GM12874 (cell line): ENCODE data around the gene DTX3L.

Experiments
- TF ChIP-seq, protein P1 (sequence below): IDR thresholded peaks from 2 replicates; pipeline ENCODE4 v1.5.1; 2011; ENCODE audit warnings: low read depth, mild to moderate bottlenecking, control low read depth, low read length, moderate library complexity; ENCODE audit not compliant: insufficient read depth

DTX3L gene

GRCh38 chr3:122548076-122548475 lies 16.1 kb upstream of the DTX3L start:
- TF ChIP-seq, protein P1, sequence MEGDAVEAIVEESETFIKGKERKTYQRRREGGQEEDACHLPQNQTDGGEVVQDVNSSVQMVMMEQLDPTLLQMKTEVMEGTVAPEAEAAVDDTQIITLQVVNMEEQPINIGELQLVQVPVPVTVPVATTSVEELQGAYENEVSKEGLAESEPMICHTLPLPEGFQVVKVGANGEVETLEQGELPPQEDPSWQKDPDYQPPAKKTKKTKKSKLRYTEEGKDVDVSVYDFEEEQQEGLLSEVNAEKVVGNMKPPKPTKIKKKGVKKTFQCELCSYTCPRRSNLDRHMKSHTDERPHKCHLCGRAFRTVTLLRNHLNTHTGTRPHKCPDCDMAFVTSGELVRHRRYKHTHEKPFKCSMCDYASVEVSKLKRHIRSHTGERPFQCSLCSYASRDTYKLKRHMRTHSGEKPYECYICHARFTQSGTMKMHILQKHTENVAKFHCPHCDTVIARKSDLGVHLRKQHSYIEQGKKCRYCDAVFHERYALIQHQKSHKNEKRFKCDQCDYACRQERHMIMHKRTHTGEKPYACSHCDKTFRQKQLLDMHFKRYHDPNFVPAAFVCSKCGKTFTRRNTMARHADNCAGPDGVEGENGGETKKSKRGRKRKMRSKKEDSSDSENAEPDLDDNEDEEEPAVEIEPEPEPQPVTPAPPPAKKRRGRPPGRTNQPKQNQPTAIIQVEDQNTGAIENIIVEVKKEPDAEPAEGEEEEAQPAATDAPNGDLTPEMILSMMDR, result no peak

GRCh38 chr3:122548619-122549018 lies 15.5 kb upstream of the DTX3L start:
- TF ChIP-seq, protein P1, result no peak

DNA sequence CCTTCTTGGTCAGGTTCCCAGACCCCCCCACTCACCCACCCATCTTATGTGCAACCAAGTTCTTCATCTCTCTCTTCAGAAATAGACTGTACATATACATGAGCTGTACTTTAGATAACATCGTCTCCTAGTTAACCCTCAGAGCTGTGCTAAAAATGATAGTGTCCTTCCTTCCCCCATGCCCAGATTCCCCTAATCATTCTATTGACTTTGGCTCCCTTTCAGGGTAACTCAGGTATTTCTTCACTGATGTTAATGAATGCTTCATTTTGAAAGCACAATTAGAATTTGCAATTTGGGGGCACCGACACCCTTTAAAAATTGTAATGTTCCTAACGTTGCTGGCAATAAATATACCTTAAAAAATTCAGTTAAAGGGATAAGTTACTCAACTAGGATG lies 11.0 kb upstream of the DTX3L start:
- TF ChIP-seq, protein P1, result no peak

GRCh38 chr3:122555275-122556071 lies 8.7 kb upstream of the DTX3L start:
- TF ChIP-seq, protein P1, result no peak

GRCh38 chr3:122557356-122557755 lies 6.8 kb upstream of the DTX3L start:
- TF ChIP-seq, protein P1, result no peak

- TF ChIP-seq, protein P1, result no peak
Measured at GRCh38 chr3:122558605-122559004, 5.5 kb upstream of the DTX3L start.

DNA sequence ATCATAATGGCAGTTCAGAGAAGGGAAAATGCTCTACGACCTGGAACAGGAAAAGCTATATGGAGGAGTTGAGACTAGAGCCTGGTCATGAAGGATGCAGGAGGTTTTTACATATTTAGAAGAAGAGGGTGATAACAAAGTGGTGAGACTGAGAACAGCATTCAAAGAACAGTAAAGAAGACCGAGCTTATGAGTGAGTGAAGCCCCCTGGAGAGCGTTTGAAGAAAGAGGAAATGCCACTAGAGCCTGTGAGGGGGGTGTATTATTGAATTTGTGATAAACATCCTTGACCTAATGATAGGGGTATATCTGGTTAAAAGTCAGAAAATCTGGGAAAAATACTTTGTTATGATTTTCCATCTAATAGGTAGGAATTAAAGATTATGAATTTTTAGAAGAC lies 4.2 kb upstream of the DTX3L start:
- TF ChIP-seq, protein P1, result no peak

DNA sequence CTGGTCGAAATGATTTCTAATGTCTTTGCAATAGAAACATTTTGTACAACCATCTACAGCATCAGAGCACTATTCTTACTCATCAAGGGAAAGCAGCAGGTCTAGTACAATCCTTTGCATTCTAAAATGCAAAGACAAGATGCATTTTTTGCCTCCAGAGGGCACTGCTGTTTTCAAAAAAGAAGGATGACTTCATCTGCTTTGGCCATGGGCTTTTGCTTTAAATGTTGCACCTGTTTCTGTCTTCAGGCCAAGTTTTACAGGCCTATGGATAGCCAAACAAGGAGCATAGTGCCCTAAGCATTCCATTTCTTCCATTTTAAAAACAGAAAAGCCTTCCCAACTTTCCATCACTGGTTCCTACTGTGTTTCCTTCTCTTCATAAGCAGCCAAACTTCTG lies 3.5 kb upstream of the DTX3L start:
- TF ChIP-seq, protein P1, result peak; percentile 53
